H1 (cell line): ENCODE results near the gene ELOVL1. TPM values are rescaled to one million over a fixed set of nuclear protein-coding genes. Genes with fewer than 3 reads are reported as not detected.

ENCODE experiments used
- CTCF ChIA-PET: fragments of 300-600 bp; sonication (Branson Sonifier 250); formaldehyde crosslinking; loops from one replicate; lab custom pipeline; 2021; ENCODE audit not compliant: partially characterized antibody; lab: Charles Lee
- POLR2A ChIA-PET: fragments of 300-600 bp; sonication (Branson Sonifier 250); formaldehyde crosslinking; loops from one replicate; lab custom pipeline; 2021; ENCODE audit warnings: inconsistent platforms; ENCODE audit not compliant: partially characterized antibody; lab: Charles Lee
- DNase-seq, 2 experiments: peaks; one replicate each; pipeline versions ENCODE4 v3.0.0 to v3.0.0-alpha.2; 2010 to 2022; ENCODE audit warnings: low spot score in 2 of 2, low read depth in 1 of 2, mixed read lengths in 1 of 2
- FAIRE-seq: peaks from 2 replicates; lab custom pipeline; 2011; peaks lifted over from hg19 to GRCh38; lab: Jason Lieb, UNC
- H2AFZ ChIP-seq: 2 replicates; pipeline ENCODE4 v1.8.1; 2012; ENCODE audit warnings: low read length, inconsistent platforms
- H2AK5ac ChIP-seq: 2 replicates; pipeline ENCODE4 v1.6.1; 2013; ENCODE audit warnings: low read depth, low read length
- H2BK120ac ChIP-seq: replicated peaks from 2 replicates; pipeline ENCODE3; 2013; ENCODE audit warnings: low read depth, low read length, inconsistent platforms
- H2BK12ac ChIP-seq: 2 replicates; pipeline ENCODE4 v1.6.1; 2013; ENCODE audit warnings: low read depth, low read length
- H2BK15ac ChIP-seq: 2 replicates; pipeline ENCODE4 v1.6.1; 2013; ENCODE audit warnings: low read length
- H2BK20ac ChIP-seq: 2 replicates; pipeline ENCODE4 v1.6.1; 2013; ENCODE audit warnings: low read length
- H2BK5ac ChIP-seq: 2 replicates; pipeline ENCODE4 v1.6.1; 2013; ENCODE audit warnings: low read depth, low read length
- H3K14ac ChIP-seq: 2 replicates; pipeline ENCODE4 v1.6.1; 2013; ENCODE audit warnings: inconsistent platforms; ENCODE audit not compliant: insufficient read length
- H3K18ac ChIP-seq: 2 replicates; pipeline ENCODE4 v1.6.1; 2013; ENCODE audit warnings: low read length; ENCODE audit errors: extremely low read depth
- H3K23ac ChIP-seq: 2 replicates; pipeline ENCODE4 v1.6.1; 2013; ENCODE audit warnings: inconsistent platforms; ENCODE audit not compliant: insufficient read length
- H3K23me2 ChIP-seq: 2 replicates; pipeline ENCODE4 v1.6.1; 2013; ENCODE audit warnings: low read depth, low read length
- H3K27ac ChIP-seq: 2 replicates; pipeline ENCODE4 v1.6.1; 2011; ENCODE audit warnings: low read depth, low read length, inconsistent platforms
- H3K27me3 ChIP-seq, 4 experiments: replicated peaks in 1 of 4; 1 replicate in 1 of 4; 2 replicates in 3 of 4; pipeline versions ENCODE4 v1.6.1 to v1.8.1; 2011 to 2013; ENCODE audit warnings: low read length in 3 of 4, mild to moderate bottlenecking in 3 of 4, inconsistent platforms in 2 of 4, mixed read lengths in 2 of 4, moderate library complexity in 1 of 4; ENCODE audit not compliant: control insufficient read depth in 3 of 4, insufficient read depth in 3 of 4; ENCODE audit errors: extremely low read depth in 1 of 4
- H3K36me3 ChIP-seq, 4 experiments: 2 replicates each; pipeline versions ENCODE4 v1.6.1 to v1.8.1; 2011 to 2013; ENCODE audit warnings: mild to moderate bottlenecking in 4 of 4, low read length in 3 of 4, moderate library complexity in 2 of 4, control low read depth in 1 of 4, inconsistent platforms in 1 of 4; ENCODE audit not compliant: insufficient read depth in 4 of 4, control insufficient read depth in 2 of 4
- H3K4ac ChIP-seq: replicated peaks from 2 replicates; pipeline ENCODE3; 2013; ENCODE audit warnings: low read length, low read depth, mixed read lengths, inconsistent platforms; ENCODE audit not compliant: insufficient read length
- H3K4me1 ChIP-seq, 4 experiments: replicated peaks in 1 of 4; 1 replicate in 1 of 4; 2 replicates in 3 of 4; pipeline versions ENCODE4 v1.6.1 to v1.8.1; 2011 to 2013; ENCODE audit warnings: low read length in 3 of 4, inconsistent platforms in 2 of 4, mixed read lengths in 1 of 4; ENCODE audit not compliant: insufficient read depth in 4 of 4, control insufficient read depth in 3 of 4
- H3K4me2 ChIP-seq, 2 experiments: 2 replicates each; pipeline versions ENCODE4 v1.6.1 to v1.8.1; 2011 to 2013; ENCODE audit warnings: low read depth in 2 of 2, low read length in 2 of 2, control low read depth in 1 of 2, inconsistent platforms in 1 of 2, mild to moderate bottlenecking in 1 of 2; ENCODE audit not compliant: insufficient read depth in 1 of 2
- H3K4me3 ChIP-seq, 4 experiments: fragments of 200-600, 300-600 bp in 1 of 4; sonication (generic), shearing (Covaris generic), sonication (Bioruptor Twin) in 1 of 4; 2 replicates each; pipeline versions ENCODE4 v1.5.1 to v1.8.1; 2011 to 2016; ENCODE audit warnings: low read length in 4 of 4, low read depth in 3 of 4, control low read depth in 2 of 4, inconsistent platforms in 2 of 4, mild to moderate bottlenecking in 2 of 4, mixed read lengths in 1 of 4, moderate library complexity in 1 of 4; ENCODE audit not compliant: insufficient read depth in 2 of 4; ENCODE audit errors: extremely low read depth in 1 of 4
- H3K56ac ChIP-seq: replicated peaks from 2 replicates; pipeline ENCODE3; 2013; ENCODE audit warnings: low read depth, mild to moderate bottlenecking, mixed read lengths, low read length, inconsistent platforms; ENCODE audit not compliant: insufficient read length
- H3K79me1 ChIP-seq: 2 replicates; pipeline ENCODE4 v1.6.1; 2013; ENCODE audit warnings: low read depth, low read length, control low read depth
- H3K79me2 ChIP-seq, 2 experiments: 2 replicates each; pipeline versions ENCODE4 v1.6.1 to v1.8.1; 2012 to 2013; ENCODE audit warnings: low read length in 2 of 2, mild to moderate bottlenecking in 2 of 2, inconsistent platforms in 1 of 2; ENCODE audit not compliant: insufficient read depth in 2 of 2, control insufficient read depth in 1 of 2
- H3K9ac ChIP-seq, 4 experiments: replicated peaks in 1 of 4; 1 replicate in 1 of 4; 2 replicates in 3 of 4; pipeline versions ENCODE4 v1.6.1 to v1.8.1; 2011 to 2013; ENCODE audit warnings: low read depth in 3 of 4, low read length in 3 of 4, control low read depth in 2 of 4, mild to moderate bottlenecking in 2 of 4, moderate library complexity in 2 of 4, inconsistent platforms in 1 of 4; ENCODE audit errors: extremely low read depth in 1 of 4
- H3K9me3 ChIP-seq, 2 experiments: 2 replicates each; pipeline versions ENCODE4 v1.6.1 to v1.8.1; 2012 to 2013; ENCODE audit warnings: mild to moderate bottlenecking in 2 of 2, moderate library complexity in 2 of 2, control low read depth in 1 of 2, inconsistent platforms in 1 of 2, low read depth in 1 of 2, low read length in 1 of 2, mixed read lengths in 1 of 2; ENCODE audit not compliant: insufficient read depth in 2 of 2
- H4K20me1 ChIP-seq, 2 experiments: replicated peaks in 1 of 2; 2 replicates each; pipeline versions ENCODE3 to v1.8.1; 2011 to 2013; ENCODE audit warnings: inconsistent platforms in 2 of 2, low read length in 2 of 2, mild to moderate bottlenecking in 1 of 2; ENCODE audit not compliant: insufficient read depth in 2 of 2, control insufficient read depth in 1 of 2
- H4K5ac ChIP-seq: 2 replicates; pipeline ENCODE4 v1.6.1; 2013; ENCODE audit warnings: low read length, low read depth, mixed read lengths, inconsistent platforms; ENCODE audit not compliant: insufficient read length
- H4K8ac ChIP-seq: 2 replicates; pipeline ENCODE4 v1.8.0; 2013; ENCODE audit warnings: mild to moderate bottlenecking, moderate library complexity, low read length, inconsistent platforms; ENCODE audit not compliant: insufficient read depth; ENCODE audit errors: extremely low read depth
- H4K91ac ChIP-seq: replicated peaks from 2 replicates; pipeline ENCODE3; 2013; ENCODE audit warnings: low read length, mixed read lengths, inconsistent platforms; ENCODE audit not compliant: insufficient read length
- TAF1 ChIP-seq: IDR thresholded peaks from 2 replicates; pipeline ENCODE4 v1.6.1; 2011; ENCODE audit warnings: mild to moderate bottlenecking, low read depth, low read length
- WGBS, 2 experiments: shearing (Covaris generic) in 1 of 2; methylation state at CpG; one replicate each; pipeline versions ENCODE4 v1.1.6 to v1.1.7; 2013 to 2015; ENCODE audit warnings: low lambda C conversion rate in 2 of 2, mixed read lengths in 2 of 2, inconsistent platforms in 1 of 2, low coverage in 1 of 2, missing lambda C conversion rate in 1 of 2; ENCODE audit not compliant: insufficient replicate concordance in 2 of 2, insufficient coverage in 1 of 2, insufficient read length in 1 of 2; ENCODE audit errors: extremely low coverage in 1 of 2, missing lambda C conversion rate in 1 of 2; 5-methylcytosine and 5-hydroxymethylcytosine counted together
- polyA plus RNA-seq, 7 experiments: library from polyadenylated mRNA; depleted of rRNA in 3 of 7; stranded (reverse) in 5 of 7; unstranded in 2 of 7; fragments of >200 nt in 5 of 7; fragments of 200-250 nt in 2 of 7; gene quantifications; 1 replicate in 5 of 7; 2 replicates in 1 of 7; 4 replicates in 1 of 7; pipeline versions ENCODE4 v1.2.1 to v1.2.3, GENCODE V29; 2011 to 2013; ENCODE audit warnings: missing spikeins in 2 of 7, mixed read lengths in 2 of 7
- total RNA-seq: library from RNA; stranded (reverse); fragmentation: NEBNext Ultra II Directional; extraction: Animal tissue kit (Norgen Biotek cat#: 25700); gene quantifications from 2 replicates; pipeline ENCODE4 v1.2.1, GENCODE V29; 2021
- TF ChIP-seq, protein P1 (sequence below): IDR thresholded peaks from 2 replicates; pipeline ENCODE4 v1.6.1; 2012; ENCODE audit warnings: inconsistent platforms

The ELOVL1 gene
- total and polyA plus RNA-seq, 2 of the 8 experiments (the other 6 are each of a cell fraction or from before 2014, with no cell fraction given): 28.5 to 68.1 TPM

DNA sequence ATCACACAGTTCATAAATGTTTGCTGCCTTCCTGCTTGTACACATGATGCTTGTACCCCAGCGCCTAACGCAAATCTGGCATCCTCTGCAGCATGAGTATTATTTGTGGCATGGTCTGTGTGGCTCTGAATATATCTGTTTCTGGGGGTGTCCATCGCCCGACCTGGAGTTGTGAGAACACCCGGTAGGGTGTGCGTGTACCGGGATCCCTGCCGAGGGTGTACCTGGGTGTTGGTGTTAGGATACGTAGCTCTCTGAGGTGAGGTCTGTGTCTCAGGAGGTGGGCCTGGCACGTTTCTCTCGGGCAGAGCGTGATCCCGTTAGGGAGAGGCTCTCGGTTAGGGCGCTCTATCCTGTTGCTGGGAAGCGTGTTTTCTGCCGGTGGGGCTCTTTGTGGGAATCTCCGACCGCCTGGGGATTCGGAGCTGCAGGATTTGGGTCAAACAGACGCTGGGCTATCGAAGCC lies 19.4 kb downstream of the ELOVL1 start:
- H3K23ac ChIP-seq: no peak overlapping the region
- H3K27ac ChIP-seq: peak overlapping the region; percentile 69; the same call in 1 of the 2 replicates
- H4K5ac ChIP-seq: peak overlapping the region; percentile 12
- H3K79me1 ChIP-seq: no peaks in the 10 kb centered on the region
- peak overlapping the region; percentile 97 for H4K8ac ChIP-seq
- 23% methylated on average over 20 of the region's 22 CpGs; no CpG with 5 or more reads in 1 of the 2 experiments for WGBS, 2 experiments
- H3K9me3 ChIP-seq: no peaks in the 10 kb centered on the region
- H4K20me1 ChIP-seq: no peaks in the 10 kb centered on the region
- H2BK20ac ChIP-seq: no peak overlapping the region
- H4K91ac ChIP-seq: no peak overlapping the region
- peak overlapping the region; percentile 81; the same call in 1 of the 2 replicates for H2BK5ac ChIP-seq
- peaks cover 0 to 5% (median 0%) of the 10 kb centered on the region in 4 experiments; a peak in 2 of 7 replicates for H3K27me3 ChIP-seq
- H2BK12ac ChIP-seq: 0 out of 2 replicates have a peak overlapping the region, but pooled peaks have one; percentile 29
- ChIA-PET POLR2A (interaction anchor here (0.8 to 4.0 kb wide), 7 partner anchors 10 to 100 kb away, joined by 3 to 37 read pairs (median 3); partner anchors contain the start of gene CDC20), CTCF (interaction anchor here (0.5 to 2.1 kb wide), 4 partner anchors 9 to 106 kb away, joined by 3 to 8 read pairs (median 4); no protein-coding TSS in a partner anchor)
- peak overlapping the region; percentile 57 to 72 (median 69) for H3K4me3 ChIP-seq
- H3K23me2 ChIP-seq: peaks cover 7% of the 10 kb centered on the region
- peak overlapping the region; percentile 89 for H3K18ac ChIP-seq
- H2BK120ac ChIP-seq: no peak overlapping the region
- TF ChIP-seq, protein P1, sequence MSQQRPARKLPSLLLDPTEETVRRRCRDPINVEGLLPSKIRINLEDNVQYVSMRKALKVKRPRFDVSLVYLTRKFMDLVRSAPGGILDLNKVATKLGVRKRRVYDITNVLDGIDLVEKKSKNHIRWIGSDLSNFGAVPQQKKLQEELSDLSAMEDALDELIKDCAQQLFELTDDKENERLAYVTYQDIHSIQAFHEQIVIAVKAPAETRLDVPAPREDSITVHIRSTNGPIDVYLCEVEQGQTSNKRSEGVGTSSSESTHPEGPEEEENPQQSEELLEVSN: 0 out of 2 replicates have a peak, but pooled peaks have one; percentile 82
- TF ChIP-seq TAF1: no peak
- H3K9ac ChIP-seq: peak overlapping the region; percentile 56 to 74 (median 68)
- no peaks in the 10 kb centered on the region for H3K36me3 ChIP-seq
- peak overlapping the region; percentile 62 for H3K56ac ChIP-seq
- peak overlapping the region; percentile 4 for H3K4ac ChIP-seq
- H2AFZ ChIP-seq: peak overlapping the region; percentile 76
- no peaks in the 10 kb centered on the region for H3K79me2 ChIP-seq
- H3K4me1 ChIP-seq: peaks cover 4 to 15% (median 9%) of the 10 kb centered on the region in 4 experiments; a peak in 6 of 7 replicates
- H2AK5ac ChIP-seq: no peak overlapping the region
- no peak overlapping the region for H3K14ac ChIP-seq
- FAIRE-seq (no peak), DNase-seq (no peak)
- H3K4me2 ChIP-seq: peak overlapping the region; percentile 83 to 94
- H2BK15ac ChIP-seq: no peak overlapping the region
